ENCODE measurements around the gene ARHGAP6.

- no peak for TF ChIP-seq POLR2A (IDR thresholded peaks at IDR 0.05)
- TF ChIP-seq CTCF (IDR thresholded peaks at IDR 0.05), result no peak
Measured at GRCh38 chrX:11702420-11702819, 36.7 kb upstream of the ARHGAP6 start.
